BJ (cell line): Measurements from ENCODE around the gene RASA2. TPM values are rescaled to one million over a fixed set of nuclear protein-coding genes. Genes with fewer than 3 reads are reported as not detected.

ENCODE experiments used
- CTCF ChIA-PET: fragments of 350-600 bp; formaldehyde crosslinking; extraction: SDS; loops from one replicate; lab custom pipeline; 2021; ENCODE audit warnings: antibody characterized with exemption, inconsistent platforms; lab: Yijun Ruan, JAX
- POLR2A ChIA-PET: fragments of 300-600 bp; sonication (Branson Sonifier 250); formaldehyde crosslinking; extraction: SDS; loops from one replicate; lab custom pipeline; 2021; ENCODE audit warnings: antibody characterized with exemption; lab: Charles Lee
- DNase-seq: peaks from one replicate; pipeline ENCODE4 v3.0.0-alpha.2; 2011; ENCODE audit warnings: low read depth
- H3K27me3 ChIP-seq: 2 replicates; pipeline ENCODE4 v1.6.0; 2011; ENCODE audit warnings: low read length; ENCODE audit not compliant: control insufficient read depth, insufficient read depth
- H3K36me3 ChIP-seq: 2 replicates; pipeline ENCODE4 v1.5.1; 2011; ENCODE audit warnings: low read length; ENCODE audit not compliant: control insufficient read depth, insufficient read depth
- H3K4me3 ChIP-seq: 2 replicates; pipeline ENCODE4 v1.5.1; 2011; ENCODE audit warnings: low read depth, mild to moderate bottlenecking, control low read depth, low read length
- polyA plus RNA-seq: library from polyadenylated mRNA; depleted of rRNA; stranded (reverse); fragments of >200 nt; gene quantifications from 2 replicates; pipeline ENCODE4 v1.2.3, GENCODE V29; 2011
- TF ChIP-seq, protein P1 (sequence below): IDR thresholded peaks from 2 replicates; pipeline ENCODE4 v1.5.1; 2011; ENCODE audit warnings: low read depth, mild to moderate bottlenecking, control low read depth, inconsistent platforms, low read length, moderate library complexity; ENCODE audit not compliant: insufficient read depth

The RASA2 gene
- polyA plus RNA-seq, 1 experiment: 5.6 TPM

GRCh38 chr3:141542989-141543388 is 56.2 kb downstream of the RASA2 start:
- no peak overlapping the region for H3K4me3 ChIP-seq
- POLR2A ChIA-PET: no interaction called here
- CTCF ChIA-PET: no interaction called here
- H3K36me3 ChIP-seq: peaks cover 3% of the 10 kb centered on the region; the same call in 1 of the 2 replicates
- no peak for DNase-seq
- TF ChIP-seq, protein P1, sequence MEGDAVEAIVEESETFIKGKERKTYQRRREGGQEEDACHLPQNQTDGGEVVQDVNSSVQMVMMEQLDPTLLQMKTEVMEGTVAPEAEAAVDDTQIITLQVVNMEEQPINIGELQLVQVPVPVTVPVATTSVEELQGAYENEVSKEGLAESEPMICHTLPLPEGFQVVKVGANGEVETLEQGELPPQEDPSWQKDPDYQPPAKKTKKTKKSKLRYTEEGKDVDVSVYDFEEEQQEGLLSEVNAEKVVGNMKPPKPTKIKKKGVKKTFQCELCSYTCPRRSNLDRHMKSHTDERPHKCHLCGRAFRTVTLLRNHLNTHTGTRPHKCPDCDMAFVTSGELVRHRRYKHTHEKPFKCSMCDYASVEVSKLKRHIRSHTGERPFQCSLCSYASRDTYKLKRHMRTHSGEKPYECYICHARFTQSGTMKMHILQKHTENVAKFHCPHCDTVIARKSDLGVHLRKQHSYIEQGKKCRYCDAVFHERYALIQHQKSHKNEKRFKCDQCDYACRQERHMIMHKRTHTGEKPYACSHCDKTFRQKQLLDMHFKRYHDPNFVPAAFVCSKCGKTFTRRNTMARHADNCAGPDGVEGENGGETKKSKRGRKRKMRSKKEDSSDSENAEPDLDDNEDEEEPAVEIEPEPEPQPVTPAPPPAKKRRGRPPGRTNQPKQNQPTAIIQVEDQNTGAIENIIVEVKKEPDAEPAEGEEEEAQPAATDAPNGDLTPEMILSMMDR: no peak
- no peaks in the 10 kb centered on the region for H3K27me3 ChIP-seq

GRCh38 chr3:141544697-141545096 is 57.9 kb downstream of the RASA2 start:
- Histone ChIP-seq H3K4me3 (no peak overlapping the region), H3K27me3 (no peaks in the 10 kb centered on the region), H3K36me3 (peaks cover 3% of the 10 kb centered on the region; the same call in 1 of the 2 replicates)
- TF ChIP-seq, protein P1: no peak
- POLR2A ChIA-PET: no interaction called here
- DNase-seq: no peak
- CTCF ChIA-PET: interaction anchor here (0.9 to 1.4 kb wide), 2 partner anchors 13 to 85 kb away, joined by 3 to 4 read pairs; no protein-coding TSS in a partner anchor

- DNase-seq: no peak
- Histone ChIP-seq H3K36me3 (0 out of 2 replicates have a peak, but pooled peaks cover 2% of the 10 kb centered on the region), H3K4me3 (no peak overlapping the region), H3K27me3 (no peaks in the 10 kb centered on the region)
- TF ChIP-seq, protein P1: no peak
- POLR2A ChIA-PET: no interaction called here
- CTCF ChIA-PET: no interaction called here
Measured at GRCh38 chr3:141546081-141546480, 59.3 kb downstream of the RASA2 start.

DNA sequence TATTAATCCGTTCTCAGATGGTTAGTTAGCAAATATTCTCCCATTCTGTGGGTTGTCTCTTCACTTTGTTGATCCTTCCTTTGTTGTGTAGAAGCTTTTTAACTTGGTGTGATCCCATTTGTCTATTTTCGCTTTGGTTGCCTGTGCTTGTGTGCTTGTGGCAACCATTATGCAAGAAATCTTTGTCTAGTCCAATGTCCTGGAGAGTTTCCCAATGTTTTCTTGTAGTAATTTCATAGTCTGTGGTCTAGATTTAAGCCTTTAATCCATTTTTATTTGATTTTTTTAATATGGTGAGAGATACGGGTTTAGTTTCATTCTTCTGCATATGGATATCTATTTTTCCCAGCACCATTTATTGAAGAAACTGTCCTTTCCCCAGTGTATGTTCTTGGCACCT is 59.8 kb downstream of the RASA2 start:
- ChIA-PET CTCF (interaction anchor here (1.0 to 1.2 kb wide), 2 partner anchors 9 to 15 kb away, joined by 3 to 5 read pairs; no protein-coding TSS in a partner anchor), POLR2A (no interaction called here)
- TF ChIP-seq, protein P1: no peak
- Histone ChIP-seq H3K36me3 (0 out of 2 replicates have a peak, but pooled peaks cover 2% of the 10 kb centered on the region), H3K27me3 (no peaks in the 10 kb centered on the region), H3K4me3 (no peak overlapping the region)
- DNase-seq: no peak

GRCh38 chr3:141547791-141548190 is 61.0 kb downstream of the RASA2 start:
- H3K4me3 ChIP-seq: no peak overlapping the region
- H3K36me3 ChIP-seq: 0 out of 2 replicates have a peak, but pooled peaks cover 2% of the 10 kb centered on the region
- no peak for DNase-seq
- TF ChIP-seq, protein P1: no peak
- CTCF ChIA-PET: interaction anchor here (1.0 to 1.5 kb wide), 5 partner anchors 8 to 89 kb away, joined by 3 to 6 read pairs (median 3); no protein-coding TSS in a partner anchor
- no peaks in the 10 kb centered on the region for H3K27me3 ChIP-seq
- POLR2A ChIA-PET: no interaction called here
